SIG-M5 treated with dmso at 0.1 percent for 504 hours (cell line): ENCODE results near the gene CEP164.

Source experiments
- DNase-seq: peaks from one replicate; lab custom pipeline; 2025; ENCODE audit not compliant: unreplicated experiment; lab: John Stamatoyannopoulos, UW

The CEP164 gene

DNA sequence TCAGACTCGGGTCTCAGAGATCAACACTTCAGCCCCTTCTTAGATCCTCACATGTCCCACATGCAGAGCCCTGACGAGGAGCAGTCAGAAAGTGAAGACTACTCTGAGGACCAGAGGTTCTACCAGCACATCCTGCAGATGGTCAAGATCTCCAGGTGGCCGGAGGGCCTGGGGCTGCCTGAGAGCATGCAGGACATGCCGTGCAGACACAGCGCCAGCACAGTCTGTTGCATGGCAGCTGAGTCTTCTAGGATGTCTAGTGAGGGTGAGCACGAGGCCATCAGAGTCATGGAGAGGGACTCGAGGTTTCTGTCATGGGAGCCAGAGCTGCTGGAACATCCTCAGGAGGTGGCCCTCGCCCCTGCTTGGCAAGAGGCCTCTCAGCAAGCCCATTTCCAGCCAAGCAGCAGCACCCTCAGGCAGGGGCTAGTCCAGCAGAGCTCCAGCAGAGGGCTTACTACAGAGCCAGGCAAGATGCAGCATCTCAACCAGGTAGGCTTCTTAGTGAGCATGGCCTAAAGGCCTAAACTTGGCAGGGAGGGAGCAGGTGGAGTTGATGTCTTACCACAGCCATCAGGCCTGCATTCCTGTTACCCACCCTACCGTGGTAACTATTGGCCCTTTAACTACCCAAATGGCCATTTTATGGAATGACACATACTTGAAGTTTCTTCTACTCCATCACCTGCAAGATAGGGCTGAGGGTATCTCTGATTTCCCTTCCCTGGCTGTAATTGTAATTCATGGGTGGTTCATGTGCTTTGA is 28.7 kb downstream of the CEP164 start:
- no peak for DNase-seq

DNA sequence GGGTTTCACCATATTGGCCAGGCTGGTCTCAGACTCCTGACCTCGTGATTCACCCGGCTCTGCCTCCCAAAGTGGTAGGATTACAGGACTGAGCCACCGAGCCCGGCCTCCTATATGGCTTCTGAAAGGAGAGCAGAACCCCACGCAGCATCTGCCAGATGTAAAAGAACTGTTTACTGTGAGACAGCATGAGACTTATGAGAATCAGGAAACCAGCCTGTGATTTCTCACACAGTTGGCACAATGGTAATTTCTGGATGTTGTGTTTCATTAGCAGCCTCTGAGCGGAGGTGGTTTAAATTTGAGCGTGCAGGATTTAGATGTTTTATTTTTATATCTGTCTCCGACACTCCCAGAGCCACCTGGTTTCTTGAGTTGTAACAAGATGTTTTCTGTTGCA is 33.8 kb downstream of the CEP164 start:
- DNase-seq: no peak

DNA sequence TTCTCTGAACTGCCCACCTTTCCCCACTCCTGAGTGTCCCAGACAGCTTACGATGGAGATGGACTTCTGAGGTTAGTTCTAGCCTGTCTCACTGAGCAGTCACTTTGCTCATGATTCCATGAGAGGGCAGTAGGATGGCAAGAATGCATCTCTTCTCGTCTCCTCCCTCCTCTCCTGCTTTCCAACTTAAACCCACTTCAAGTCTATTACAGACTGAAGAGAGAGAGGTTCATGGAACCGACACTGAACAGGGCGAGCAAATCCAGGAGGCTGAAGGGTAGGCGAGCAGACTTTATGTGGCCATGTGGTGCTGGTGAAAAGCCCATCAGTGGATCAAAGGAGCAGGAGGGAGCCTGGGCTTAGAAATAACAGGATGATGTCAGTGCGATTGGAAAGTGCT is 38.6 kb downstream of the CEP164 start:
- DNase-seq: no peak

DNA sequence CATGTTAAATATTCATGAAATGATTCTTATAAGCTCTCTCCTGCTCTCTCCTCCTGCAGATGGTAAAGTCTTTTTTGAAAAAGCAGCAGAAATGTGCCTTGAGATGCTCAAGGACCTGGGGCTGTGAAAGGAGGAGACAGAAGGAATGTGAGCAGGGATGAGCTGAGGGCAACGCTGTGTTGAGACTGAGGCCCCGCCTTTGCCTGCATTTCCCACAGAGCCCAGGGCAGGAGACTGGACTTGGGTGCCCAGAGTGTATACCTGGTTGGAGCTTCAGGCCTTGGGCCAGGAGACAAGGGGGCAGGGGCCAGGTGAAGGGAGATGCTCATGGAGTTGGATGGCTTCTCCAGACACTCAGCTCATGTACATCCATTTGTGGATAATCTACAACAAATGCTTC is 39.2 kb downstream of the CEP164 start:
- no peak for DNase-seq

DNA sequence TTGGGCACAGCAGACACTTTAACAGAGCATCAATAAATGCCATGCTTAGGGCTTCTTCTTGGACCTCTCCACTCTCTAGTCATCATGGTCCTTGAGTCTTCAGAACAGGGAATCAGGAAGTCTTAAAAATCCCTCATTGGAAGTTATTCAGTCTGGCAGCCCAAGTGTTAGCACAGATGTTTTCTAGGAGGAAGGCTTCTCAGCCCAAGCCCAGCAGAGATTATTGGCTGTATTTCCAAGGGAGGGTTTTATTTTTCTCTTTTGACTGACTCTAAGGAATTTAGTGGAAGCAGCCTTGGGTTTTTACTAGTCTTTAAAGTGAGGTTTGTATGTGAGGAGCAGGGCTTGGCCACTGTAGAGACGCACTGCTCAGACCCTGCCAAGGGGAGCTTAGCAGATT is 41.9 kb downstream of the CEP164 start:
- no peak for DNase-seq

DNA sequence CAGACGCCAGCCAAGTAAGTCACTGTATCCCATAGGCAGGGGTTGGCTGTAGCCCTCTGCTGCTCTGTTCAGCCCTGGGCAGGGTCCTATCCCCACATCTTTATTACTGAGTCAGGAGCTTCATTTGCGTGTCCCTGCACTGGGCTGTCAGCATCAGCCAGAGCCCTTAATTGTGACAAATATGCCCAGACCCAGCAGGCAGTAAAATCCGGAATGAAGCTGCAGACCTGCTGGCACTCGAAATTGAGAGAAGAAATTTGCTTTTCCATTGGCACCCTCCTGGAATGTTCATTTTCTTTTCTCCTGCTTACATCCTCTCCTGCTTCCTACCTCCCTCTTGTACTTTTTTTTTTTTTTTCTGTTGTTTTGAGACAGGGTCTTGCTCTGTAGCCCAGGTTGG is 43.8 kb downstream of the CEP164 start:
- no peak for DNase-seq

DNA sequence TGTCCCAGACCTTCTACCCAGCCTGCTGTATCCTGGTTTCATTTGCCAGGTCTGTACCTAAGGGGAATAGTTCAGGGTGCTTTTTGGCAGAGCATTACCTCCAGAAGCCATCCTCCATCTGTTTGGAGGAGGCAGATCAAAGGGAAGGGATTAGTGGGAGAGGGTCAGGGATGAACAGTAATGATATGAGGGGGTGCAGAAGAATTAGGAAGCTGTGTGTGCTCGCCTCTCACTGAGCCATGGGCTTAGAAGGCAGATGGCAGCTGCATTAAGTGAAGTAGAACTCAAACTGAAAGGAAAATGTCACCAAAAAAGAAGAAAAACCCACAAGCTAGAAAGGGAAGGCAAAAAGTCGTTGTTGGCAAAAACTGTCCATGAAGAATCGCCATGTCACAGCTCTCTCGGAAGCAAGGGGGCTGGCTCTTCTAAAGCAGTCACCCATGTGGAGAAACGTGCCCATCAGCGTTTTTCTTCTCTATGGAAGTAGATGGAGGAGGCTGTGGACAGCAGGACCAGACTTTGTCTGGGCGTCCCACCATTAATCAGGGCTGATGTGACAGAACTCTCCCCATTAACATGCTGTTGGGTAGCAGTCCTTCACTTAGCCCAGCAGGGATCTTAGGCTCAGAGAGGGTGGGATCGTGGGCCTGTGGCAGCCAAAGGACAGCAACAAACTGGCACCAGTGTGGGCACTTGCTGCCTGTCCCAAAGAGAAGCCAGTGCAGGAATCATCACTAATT is 46.8 kb downstream of the CEP164 start:
- DNase-seq: no peak

DNA sequence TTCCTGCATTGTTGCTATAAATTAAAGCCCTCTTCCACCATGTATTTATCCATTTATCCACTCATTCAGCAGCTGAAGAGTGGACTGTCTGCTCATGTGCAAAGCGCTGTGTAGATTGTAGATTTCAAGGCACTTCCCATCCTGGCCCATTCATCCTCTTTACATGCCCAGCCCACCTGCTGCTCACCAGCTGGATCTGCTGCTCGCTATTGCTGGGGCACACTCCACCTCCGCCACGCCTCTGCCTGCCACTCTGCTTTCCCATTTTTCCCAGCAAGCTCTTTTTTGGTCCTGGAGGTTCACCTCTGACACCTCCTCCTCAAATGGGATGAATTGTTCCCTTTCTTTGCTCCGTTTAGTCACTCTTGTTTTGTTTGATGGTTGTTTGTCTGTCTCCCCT is 48.3 kb downstream of the CEP164 start:
- no peak for DNase-seq

DNA sequence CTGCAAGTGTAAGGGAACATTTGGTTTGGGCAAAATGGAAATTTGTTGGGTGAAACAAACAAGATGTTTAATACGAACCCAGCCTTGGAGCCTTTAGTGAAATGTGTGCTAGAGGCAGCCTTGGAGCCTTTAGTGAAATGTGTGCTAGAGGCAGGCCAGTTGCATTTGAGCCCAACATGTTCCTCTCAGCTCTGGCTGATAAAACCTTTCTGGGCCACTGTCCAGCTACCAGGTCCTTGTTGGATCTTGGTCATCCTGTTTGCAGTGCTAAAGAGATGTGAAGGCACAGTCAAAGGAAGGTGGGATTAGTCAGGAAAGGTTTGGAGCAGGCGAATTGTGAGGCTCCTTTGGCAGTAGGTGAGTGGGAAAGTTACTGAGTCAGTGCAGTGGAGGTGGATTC is 48.9 kb downstream of the CEP164 start:
- DNase-seq: no peak

DNA sequence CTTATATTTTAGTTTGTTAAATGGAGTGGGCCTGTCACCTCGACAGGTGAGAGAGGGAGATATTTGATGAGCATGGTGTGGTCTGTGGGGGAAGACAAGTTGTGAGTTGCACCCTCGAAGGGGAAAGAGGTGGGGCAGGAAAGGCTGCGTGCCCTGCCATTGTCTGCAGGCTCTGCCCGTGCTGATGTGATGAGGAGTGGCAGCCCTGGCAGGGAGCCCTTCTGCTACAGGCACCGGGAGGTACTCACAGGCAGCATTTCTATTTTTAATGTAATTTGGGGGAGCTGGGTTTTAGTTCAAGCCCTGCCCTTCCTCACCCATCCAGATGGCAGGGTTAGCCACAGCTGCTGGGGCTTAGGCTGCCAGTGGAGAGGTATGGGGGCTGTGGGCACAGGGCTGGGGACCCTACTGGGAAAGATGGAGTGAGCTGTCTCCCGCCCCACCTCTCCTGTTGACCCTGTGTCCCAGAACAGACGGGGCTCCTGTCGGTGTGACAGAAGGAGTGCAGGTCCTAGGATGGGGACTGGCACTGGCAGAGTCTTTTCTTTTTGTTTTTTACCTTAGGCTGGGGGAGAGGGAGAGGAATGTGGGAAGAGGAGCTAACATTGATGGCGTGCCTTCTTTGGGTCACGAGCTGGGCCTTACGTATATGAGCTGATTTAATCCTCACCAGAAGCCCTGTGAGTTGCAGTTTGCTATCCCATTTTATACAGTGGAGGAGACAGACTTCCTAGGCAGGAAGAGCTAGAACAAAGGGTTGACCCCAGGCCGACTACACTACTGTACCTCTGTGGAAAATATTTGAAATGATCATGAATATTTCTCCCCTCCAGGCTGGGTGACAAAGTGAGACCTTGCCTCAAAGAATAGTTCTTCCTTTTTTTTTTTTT is 51.6 kb downstream of the CEP164 start:
- no peak for DNase-seq

DNA sequence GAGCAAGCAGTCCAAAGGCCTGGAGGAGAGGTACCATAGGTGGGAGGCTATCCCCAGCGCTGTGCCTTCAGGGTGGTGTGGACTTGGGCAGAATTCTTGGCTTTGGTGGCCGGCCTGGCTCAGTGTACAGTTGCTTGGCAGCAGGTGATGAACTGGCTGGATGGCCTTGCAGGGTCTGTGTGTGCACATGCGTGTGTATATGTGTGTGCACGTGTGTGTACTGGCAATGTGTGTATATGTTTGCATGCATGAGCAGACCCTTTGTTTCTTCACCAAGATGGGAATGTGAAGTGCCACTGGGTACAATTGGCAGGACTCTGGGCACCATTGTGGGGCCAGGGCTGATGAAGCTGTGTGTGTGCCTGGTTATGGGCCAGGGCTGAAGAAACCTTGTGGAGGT is 53.0 kb downstream of the CEP164 start:
- no peak for DNase-seq

DNA sequence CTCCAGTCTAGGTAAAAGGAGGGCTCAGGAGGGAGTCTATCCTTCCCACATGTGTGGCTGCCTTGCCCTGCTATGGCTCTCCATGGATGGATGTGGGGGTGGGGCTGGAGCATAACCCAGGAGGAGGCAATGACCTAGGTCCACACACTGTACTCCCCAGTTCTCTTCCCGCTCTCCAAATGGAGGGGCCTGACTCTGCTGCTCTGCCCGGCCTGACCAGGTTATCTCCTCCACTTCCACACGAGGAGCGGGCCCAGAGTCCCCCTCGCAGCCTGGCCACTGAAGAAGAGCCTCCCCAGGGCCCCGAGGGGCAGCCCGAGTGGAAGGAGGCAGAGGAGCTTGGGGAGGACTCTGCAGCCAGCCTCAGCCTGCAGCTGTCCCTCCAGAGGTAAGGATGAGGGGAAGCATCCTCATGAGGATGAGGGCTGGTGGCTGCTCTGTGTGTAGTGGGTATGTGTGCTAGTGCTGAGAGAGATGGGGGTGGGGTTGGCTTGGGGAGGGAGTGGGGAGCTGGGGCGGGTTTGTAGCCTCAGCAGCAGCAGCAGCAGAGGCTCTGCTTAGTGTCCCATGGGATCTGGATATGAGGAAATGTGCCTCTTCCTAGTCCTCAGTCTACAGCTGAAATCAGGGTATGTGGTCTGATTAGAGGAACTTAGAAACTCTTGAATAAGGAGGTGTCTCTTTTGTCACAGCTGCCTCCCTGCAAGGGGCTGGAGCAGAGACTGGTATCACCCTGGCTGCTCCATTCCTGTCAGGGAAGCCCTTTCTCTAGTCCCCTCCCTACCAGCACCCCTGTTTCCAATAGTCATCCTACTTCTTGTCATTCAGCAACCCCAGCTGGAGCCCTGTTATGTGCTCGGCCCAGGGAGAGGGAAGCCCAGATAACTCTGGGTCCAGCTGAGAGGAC is 54.1 kb downstream of the CEP164 start:
- no peak for DNase-seq

DNA sequence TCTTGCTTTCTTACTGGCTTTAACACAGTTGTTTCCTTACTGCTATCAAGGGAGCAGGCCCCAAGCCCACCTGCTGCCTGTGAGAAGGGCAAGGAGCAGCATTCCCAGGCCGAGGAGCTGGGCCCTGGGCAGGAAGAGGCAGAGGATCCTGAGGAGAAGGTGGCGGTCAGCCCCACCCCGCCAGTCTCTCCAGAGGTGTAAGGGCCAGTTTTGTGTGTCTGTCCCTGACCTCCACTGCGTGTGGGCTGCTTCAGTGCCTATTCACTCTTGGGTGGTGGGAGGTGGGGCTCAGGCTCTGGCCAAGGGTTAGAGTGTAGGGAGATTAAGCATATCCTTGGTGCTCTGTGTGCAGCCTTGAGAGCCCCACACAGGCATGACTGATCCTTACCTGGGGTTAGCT is 55.1 kb downstream of the CEP164 start:
- DNase-seq: no peak

DNA sequence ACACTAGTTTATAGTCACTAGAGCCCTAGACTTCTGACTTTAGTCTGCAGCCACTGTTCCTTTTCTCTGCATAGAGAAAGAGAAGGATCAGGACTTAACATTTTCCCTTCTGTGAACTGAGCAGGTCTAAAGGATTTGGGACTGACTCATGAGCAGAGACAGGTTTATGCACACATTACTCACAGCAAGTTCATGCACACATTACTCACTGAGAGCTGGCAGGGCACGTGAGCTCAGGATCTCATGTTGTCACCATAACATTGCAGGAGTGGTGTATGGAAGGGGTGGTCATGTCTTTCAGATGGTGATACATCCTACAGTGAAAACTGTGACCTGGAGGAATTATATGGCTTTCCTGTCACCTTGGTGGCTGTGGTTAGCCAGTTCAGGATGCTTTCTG is 56.4 kb downstream of the CEP164 start:
- no peak for DNase-seq

DNA sequence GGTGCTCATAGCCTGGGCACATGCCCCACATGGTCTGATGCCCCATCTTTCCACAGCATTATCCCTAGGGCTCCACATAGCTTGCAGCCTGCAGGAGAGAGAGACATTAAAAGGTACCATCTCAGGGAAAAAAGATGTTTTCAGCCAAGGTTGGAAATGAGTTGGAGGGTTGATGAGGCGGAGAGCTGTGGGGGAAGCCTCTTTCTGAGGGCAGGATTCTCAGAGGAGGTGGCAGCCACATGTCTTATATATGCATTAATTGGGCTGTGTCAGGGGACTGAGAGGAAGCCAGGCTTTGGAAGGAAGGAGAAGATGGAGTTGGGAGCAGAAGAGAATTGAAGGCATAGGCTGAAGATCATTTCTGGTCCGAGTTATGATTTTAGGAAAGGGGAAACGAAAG is 57.8 kb downstream of the CEP164 start:
- no peak for DNase-seq

DNA sequence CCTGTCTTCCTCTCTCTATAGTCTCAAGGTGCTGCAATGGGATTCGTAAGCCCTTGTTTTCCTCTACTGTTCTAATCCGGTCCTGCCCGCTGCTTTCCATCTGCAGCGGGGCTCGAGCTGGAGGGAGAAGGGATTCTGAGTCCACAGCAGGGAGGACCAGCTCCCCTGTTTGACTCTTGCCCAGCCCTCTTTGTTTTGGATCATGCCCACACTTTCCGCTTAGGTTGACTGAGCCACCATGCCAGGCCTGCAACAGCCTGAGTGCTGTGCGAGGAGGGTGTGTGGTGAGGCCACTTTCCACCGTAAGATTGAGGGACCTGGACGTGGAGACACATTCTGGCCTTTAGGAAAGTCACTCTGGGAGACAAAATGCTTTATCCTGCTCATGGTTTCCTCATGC is 58.3 kb downstream of the CEP164 start:
- no peak for DNase-seq

DNA sequence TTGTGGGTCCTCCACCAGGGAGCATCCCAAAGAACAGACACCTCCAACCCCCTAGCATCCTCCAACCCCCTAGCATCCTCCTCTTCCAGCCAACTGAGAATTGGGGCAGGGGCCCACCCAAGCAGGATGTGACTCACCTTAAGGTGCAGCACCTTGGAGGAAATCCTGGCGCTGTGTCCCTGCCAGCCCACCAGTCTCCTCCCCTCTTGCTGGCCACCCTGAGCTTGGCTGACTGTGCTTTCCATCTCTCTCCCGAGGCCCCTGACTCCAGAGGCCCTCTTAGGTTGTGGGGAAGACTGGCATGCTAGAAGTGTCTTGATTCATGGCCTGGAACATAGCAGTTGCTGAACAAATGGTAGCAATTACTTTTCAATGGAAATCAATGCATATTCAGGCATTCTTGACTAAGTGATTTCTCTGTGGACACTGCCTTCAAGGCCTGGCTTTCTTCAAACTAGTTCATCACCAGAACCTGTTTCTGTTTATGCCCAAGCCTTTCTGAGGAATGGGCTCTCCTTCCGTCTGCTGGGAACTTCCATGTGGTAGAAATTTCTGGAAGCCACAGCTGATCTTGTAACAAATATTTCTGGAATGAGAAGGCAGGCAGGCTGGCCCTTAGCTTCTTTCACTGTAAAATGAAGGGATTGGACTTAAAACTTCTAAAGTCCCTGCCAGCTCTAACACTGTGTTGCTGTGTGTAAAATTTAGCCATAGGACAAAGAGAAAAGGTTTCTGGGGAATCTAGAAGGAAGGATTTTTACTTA is 60.5 kb downstream of the CEP164 start:
- no peak for DNase-seq

DNA sequence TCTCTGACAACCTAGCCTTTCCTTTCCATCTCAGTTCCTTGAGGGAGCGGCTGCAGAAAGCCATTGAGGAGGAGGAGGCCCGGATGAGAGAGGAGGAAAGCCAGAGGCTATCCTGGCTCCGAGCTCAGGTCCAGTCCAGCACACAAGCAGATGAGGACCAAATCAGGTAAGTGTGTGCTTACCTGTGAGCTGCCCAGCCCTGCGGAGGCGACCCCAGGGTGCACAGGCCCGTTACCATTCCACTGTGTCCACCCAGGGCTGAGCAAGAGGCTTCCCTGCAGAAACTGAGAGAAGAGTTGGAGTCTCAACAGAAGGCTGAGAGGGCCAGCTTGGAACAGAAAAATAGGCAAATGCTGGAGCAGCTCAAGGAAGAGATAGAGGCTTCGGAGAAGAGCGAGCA is 63.1 kb downstream of the CEP164 start:
- DNase-seq: no peak

DNA sequence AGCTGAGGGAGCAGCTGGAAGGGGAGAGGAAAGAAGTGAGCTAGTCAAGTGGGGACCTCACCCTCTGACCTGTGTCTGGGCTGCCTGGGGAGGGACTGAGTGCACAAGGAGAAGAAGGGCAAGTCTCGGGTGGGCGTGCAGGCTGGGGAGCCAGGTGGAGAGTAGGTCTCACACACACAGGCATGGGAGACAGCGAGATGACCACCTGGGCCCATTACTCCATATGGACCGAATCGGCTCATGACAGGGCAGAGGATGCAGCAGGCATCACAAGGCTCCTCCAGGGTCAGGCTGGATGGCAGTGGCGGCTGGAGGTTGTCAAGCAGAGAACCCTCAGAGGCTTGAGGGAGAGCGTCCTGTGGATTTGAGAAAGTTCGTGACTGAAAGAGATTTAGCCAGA is 63.5 kb downstream of the CEP164 start:
- DNase-seq: no peak
